Measurements from ENCODE around the gene NME7. TPM values are rescaled to one million over a fixed set of nuclear protein-coding genes. Genes with fewer than 3 reads are reported as not detected.
A peak's percentile ranks its signal among the peaks of the same experiment; 100 is the strongest.

The NME7 gene
- total RNA-seq, 1 experiment from 2014 or later, result 34.2 TPM

GRCh38 chr1:169103002-169103401 is 264.6 kb downstream of the NME7 start:
- TF ChIP-seq CTCF (conservative IDR thresholded peaks at IDR 0.05; ENCODE audit: low read depth, low read length) (no peak), EZH2 (IDR thresholded peaks at IDR 0.05; ENCODE audit: borderline replicate concordance, low read depth, low read length, poor library complexity, severe bottlenecking) (no peak)
- peaks cover 7% of the 10 kb centered on the region for H3K4me1 ChIP-seq (ENCODE audit: insufficient read depth, low read length, poor library complexity, severe bottlenecking)
- CTCF ChIA-PET, result no interaction called here
- no peak overlapping the region for H3K27ac ChIP-seq (ENCODE audit: low read depth, low read length, poor library complexity, severe bottlenecking)
- no peak for DNase-seq (ENCODE audit: low spot score)
- intact Hi-C loops (cut with micrococcal nuclease; ENCODE audit: unreplicated experiment), result loop anchor here (10.0 kb wide), 3 partner anchors 242 to 498 kb away; no protein-coding TSS in a partner anchor
- no peaks in the 10 kb centered on the region for H3K27me3 ChIP-seq (replicated peaks; ENCODE audit: insufficient read depth, low read depth, low read length, poor library complexity)
- H3K4me3 ChIP-seq (ENCODE audit: low read depth, low read length, poor library complexity, severe bottlenecking), result no peak overlapping the region
- no TSS peak for BruUV-seq (replicated peaks)
- no peaks in the 10 kb centered on the region for H3K36me3 ChIP-seq (ENCODE audit: insufficient read depth, low read length, poor library complexity, severe bottlenecking)
- POLR2A ChIA-PET (ENCODE audit: low non-redundant PET), result no interaction called here
- H3K9me3 ChIP-seq (ENCODE audit: low read depth, low read length, poor library complexity, severe bottlenecking), result no peaks in the 10 kb centered on the region

GRCh38 chr1:169102567-169102966 is 265.0 kb downstream of the NME7 start:
- H3K36me3 ChIP-seq (ENCODE audit: insufficient read depth, low read length, poor library complexity, severe bottlenecking), result no peaks in the 10 kb centered on the region
- ChIA-PET POLR2A (ENCODE audit: low non-redundant PET) (no interaction called here), CTCF (interaction anchor here (0.6 kb wide), 1 partner anchor 226 kb away, joined by 3 read pairs; no protein-coding TSS in a partner anchor)
- H3K4me1 ChIP-seq (ENCODE audit: insufficient read depth, low read length, poor library complexity, severe bottlenecking), result peaks cover 3% of the 10 kb centered on the region
- BruUV-seq (replicated peaks), result no TSS peak
- intact Hi-C loops (cut with micrococcal nuclease; ENCODE audit: unreplicated experiment), result loop anchor here (10.0 kb wide), 3 partner anchors 242 to 498 kb away; no protein-coding TSS in a partner anchor
- H3K27ac ChIP-seq (ENCODE audit: low read depth, low read length, poor library complexity, severe bottlenecking), result no peak overlapping the region
- no peak overlapping the region for H3K4me3 ChIP-seq (ENCODE audit: low read depth, low read length, poor library complexity, severe bottlenecking)
- TF ChIP-seq EZH2 (IDR thresholded peaks at IDR 0.05; ENCODE audit: borderline replicate concordance, low read depth, low read length, poor library complexity, severe bottlenecking) (no peak), CTCF (conservative IDR thresholded peaks at IDR 0.05; ENCODE audit: low read depth, low read length) (no peak)
- no peaks in the 10 kb centered on the region for H3K9me3 ChIP-seq (ENCODE audit: low read depth, low read length, poor library complexity, severe bottlenecking)
- no peaks in the 10 kb centered on the region for H3K27me3 ChIP-seq (replicated peaks; ENCODE audit: insufficient read depth, low read depth, low read length, poor library complexity)
- DNase-seq (ENCODE audit: low spot score), result peak; percentile 59

GRCh38 chr1:169100651-169101088 is 266.9 kb downstream of the NME7 start:
- Histone ChIP-seq H3K4me3 (ENCODE audit: low read depth, low read length, poor library complexity, severe bottlenecking) (no peak overlapping the region), H3K4me1 (ENCODE audit: insufficient read depth, low read length, poor library complexity, severe bottlenecking) (no peaks in the 10 kb centered on the region), H3K27ac (ENCODE audit: low read depth, low read length, poor library complexity, severe bottlenecking) (no peak overlapping the region), H3K27me3 (replicated peaks; ENCODE audit: insufficient read depth, low read depth, low read length, poor library complexity) (no peaks in the 10 kb centered on the region), H3K9me3 (ENCODE audit: low read depth, low read length, poor library complexity, severe bottlenecking) (no peaks in the 10 kb centered on the region), H3K36me3 (ENCODE audit: insufficient read depth, low read length, poor library complexity, severe bottlenecking) (no peaks in the 10 kb centered on the region)
- ChIA-PET CTCF (no interaction called here), POLR2A (ENCODE audit: low non-redundant PET) (no interaction called here)
- intact Hi-C loops (cut with micrococcal nuclease; ENCODE audit: unreplicated experiment), result loop anchor here (10.0 kb wide), 3 partner anchors 244 to 496 kb away; no protein-coding TSS in a partner anchor
- DNase-seq (ENCODE audit: low spot score), result no peak
- TF ChIP-seq EZH2 (IDR thresholded peaks at IDR 0.05; ENCODE audit: borderline replicate concordance, low read depth, low read length, poor library complexity, severe bottlenecking) (no peak), CTCF (conservative IDR thresholded peaks at IDR 0.05; ENCODE audit: low read depth, low read length) (no peak)
- BruUV-seq (replicated peaks), result no TSS peak

Data from A673 (cell line).